Transverse colon (tissue), 4 donors: Measurements from ENCODE around the gene MBOAT7.

Experiments
- CTCF ChIP-seq, 5 experiments: fragments of 200-600 bp in 3 of 5; fragments of 450-650 bp in 2 of 5; sonication (generic) in 3 of 5; IDR thresholded peaks; 1 replicate in 2 of 5; 2 replicates in 3 of 5; pipeline ENCODE4 v1.5.1; 2016 to 2017; ENCODE audit warnings: antibody characterized with exemption in 5 of 5, inconsistent platforms in 3 of 5, mild to moderate bottlenecking in 2 of 5, moderate library complexity in 1 of 5
- EP300 ChIP-seq: sonication (generic); formaldehyde crosslinking; IDR thresholded peaks from one replicate; pipeline ENCODE4 v1.6.1; 2017; ENCODE audit warnings: antibody characterized with exemption, low read depth
- POLR2A ChIP-seq: fragments of 450-650 bp; IDR thresholded peaks from one replicate; pipeline ENCODE4 v1.6.1; 2016; ENCODE audit warnings: antibody characterized with exemption, mild to moderate bottlenecking, moderate library complexity
- POLR2AphosphoS5 ChIP-seq, 3 donors: sonication (generic); formaldehyde crosslinking; IDR thresholded peaks; one replicate each; pipeline ENCODE4 v1.6.1; 2016; ENCODE audit warnings: antibody characterized with exemption in 3 of 3

- no peak for TF ChIP-seq CTCF (IDR thresholded peaks at IDR 0.05)
- no peak for TF ChIP-seq EP300
- TF ChIP-seq POLR2A, result no peak
- TF ChIP-seq POLR2AphosphoS5 (IDR thresholded peaks at IDR 0.05), result no peak
Observed at GRCh38 chr19:54158812-54159351, 30.5 kb downstream of the MBOAT7 start.
